Subcutaneous preadipocyte (primary cell): ENCODE data around the gene FAAH2. TPM values are rescaled to one million over a fixed set of nuclear protein-coding genes. Genes with fewer than 3 reads are reported as not detected.

ENCODE experiments used
- total RNA-seq: library from RNA; depleted of rRNA; stranded (reverse); fragments of >200 nt; gene quantifications from 2 replicates; pipeline ENCODE4 v1.2.3, GENCODE V29; 2012

FAAH2 gene, protein sequence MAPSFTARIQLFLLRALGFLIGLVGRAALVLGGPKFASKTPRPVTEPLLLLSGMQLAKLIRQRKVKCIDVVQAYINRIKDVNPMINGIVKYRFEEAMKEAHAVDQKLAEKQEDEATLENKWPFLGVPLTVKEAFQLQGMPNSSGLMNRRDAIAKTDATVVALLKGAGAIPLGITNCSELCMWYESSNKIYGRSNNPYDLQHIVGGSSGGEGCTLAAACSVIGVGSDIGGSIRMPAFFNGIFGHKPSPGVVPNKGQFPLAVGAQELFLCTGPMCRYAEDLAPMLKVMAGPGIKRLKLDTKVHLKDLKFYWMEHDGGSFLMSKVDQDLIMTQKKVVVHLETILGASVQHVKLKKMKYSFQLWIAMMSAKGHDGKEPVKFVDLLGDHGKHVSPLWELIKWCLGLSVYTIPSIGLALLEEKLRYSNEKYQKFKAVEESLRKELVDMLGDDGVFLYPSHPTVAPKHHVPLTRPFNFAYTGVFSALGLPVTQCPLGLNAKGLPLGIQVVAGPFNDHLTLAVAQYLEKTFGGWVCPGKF
- not detected in 2 replicates for total RNA-seq

DNA sequence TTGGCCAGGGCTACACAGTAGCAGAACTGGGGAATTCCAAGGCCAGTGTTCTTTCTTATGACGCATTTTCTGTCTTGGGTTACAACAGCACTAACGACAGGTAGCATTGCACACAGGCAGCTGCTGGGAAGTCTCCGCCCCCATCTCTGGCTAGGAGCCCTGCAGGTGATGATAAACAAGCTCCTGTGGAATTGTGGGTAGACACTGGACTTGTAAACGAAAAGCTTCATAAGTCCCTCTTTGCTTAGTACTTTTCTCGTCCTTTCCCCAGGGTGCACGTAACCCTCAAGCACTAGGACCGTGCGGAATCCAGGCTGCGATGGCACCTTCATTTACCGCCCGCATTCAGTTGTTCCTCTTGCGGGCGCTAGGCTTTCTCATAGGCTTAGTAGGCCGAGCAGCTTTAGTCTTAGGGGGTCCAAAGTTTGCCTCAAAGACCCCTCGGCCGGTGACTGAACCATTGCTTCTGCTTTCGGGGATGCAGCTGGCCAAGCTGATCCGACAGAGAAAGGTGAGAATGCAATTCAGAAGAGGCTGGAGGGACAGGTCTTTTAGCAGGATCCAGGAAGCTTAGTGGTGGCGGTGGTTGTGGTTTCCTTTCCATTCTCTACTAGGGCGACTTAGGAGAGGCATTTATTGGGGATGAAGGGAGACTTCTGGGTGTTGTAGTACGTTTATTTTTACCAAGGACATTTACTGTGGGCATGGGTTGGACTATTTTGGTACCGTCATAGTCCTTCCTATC lies at the start of gene FAAH2:
FAAH2 (plus strand) TSS at position 200 of the 745 bp plus-strand sequence; CDS start at position 320, 120 bp downstream.

Other genes starting within 250 kb of the FAAH2 start
- 9.6 and 10.3 TPM in 2 replicates for gene SPIN2B, start 165.2 kb upstream of the FAAH2 start, total RNA-seq
- gene SPIN2A, start 149.3 kb upstream of the FAAH2 start, total RNA-seq: 0.59 and 2.2 TPM in 2 replicates